ENCODE results near the gene ANO7.

DNA sequence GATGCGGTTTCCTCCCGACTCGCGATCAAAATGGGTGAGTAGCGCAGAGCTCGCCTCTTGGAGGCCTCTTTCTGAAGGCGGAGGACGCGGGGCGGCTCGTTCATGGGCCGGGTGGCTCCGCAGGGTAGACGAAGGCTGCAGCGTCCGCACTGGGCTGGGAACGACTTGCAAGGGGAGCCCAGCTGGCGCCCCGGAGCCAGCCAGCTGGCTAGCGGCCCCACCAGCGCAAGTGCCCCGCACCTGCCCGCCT, 38.9 kb upstream of the ANO7 start:
- TF ChIP-seq, protein P1, sequence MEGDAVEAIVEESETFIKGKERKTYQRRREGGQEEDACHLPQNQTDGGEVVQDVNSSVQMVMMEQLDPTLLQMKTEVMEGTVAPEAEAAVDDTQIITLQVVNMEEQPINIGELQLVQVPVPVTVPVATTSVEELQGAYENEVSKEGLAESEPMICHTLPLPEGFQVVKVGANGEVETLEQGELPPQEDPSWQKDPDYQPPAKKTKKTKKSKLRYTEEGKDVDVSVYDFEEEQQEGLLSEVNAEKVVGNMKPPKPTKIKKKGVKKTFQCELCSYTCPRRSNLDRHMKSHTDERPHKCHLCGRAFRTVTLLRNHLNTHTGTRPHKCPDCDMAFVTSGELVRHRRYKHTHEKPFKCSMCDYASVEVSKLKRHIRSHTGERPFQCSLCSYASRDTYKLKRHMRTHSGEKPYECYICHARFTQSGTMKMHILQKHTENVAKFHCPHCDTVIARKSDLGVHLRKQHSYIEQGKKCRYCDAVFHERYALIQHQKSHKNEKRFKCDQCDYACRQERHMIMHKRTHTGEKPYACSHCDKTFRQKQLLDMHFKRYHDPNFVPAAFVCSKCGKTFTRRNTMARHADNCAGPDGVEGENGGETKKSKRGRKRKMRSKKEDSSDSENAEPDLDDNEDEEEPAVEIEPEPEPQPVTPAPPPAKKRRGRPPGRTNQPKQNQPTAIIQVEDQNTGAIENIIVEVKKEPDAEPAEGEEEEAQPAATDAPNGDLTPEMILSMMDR (IDR thresholded peaks at IDR 0.05; ENCODE audit: low read length) = no peak
- TF ChIP-seq EZH2 (IDR thresholded peaks at IDR 0.05; ENCODE audit: borderline replicate concordance, low read length) = no peak
